ENCODE measurements around the gene NT5C1A.

The NT5C1A gene

GRCh38 chr1:39691383-39692151 lies 19.7 kb upstream of the NT5C1A start, which contains the start of gene HPCAL4:
HPCAL4 (minus strand) TSS chr1:39691433; CDS start chr1:39684603, 6,830 bp downstream.
- in situ Hi-C loops (cut with HindIII; ENCODE audit: low pct_ligation_motif_present, low pct_unique_long_range_greater_than_20kb, low sequenced_read_pairs) = no loop called here
- peak; percentile 85 for DNase-seq

GRCh38 chr1:39690794-39691382 lies 19.0 kb upstream of the NT5C1A start:
- DNase-seq = no peak

GRCh38 chr1:39690225-39690624 lies 18.3 kb upstream of the NT5C1A start:
- in situ Hi-C loops (cut with HindIII; ENCODE audit: low pct_ligation_motif_present, low pct_unique_long_range_greater_than_20kb, low sequenced_read_pairs) = no loop called here
- no peak for DNase-seq

More at GRCh38 chr1:39690794-39691382, 19.0 kb upstream of the NT5C1A start:
- in situ Hi-C loops (cut with HindIII; ENCODE audit: low pct_ligation_motif_present, low pct_unique_long_range_greater_than_20kb, low sequenced_read_pairs) = no loop called here

GRCh38 chr1:39689635-39690034 lies 17.7 kb upstream of the NT5C1A start:
- in situ Hi-C loops (cut with HindIII; ENCODE audit: low pct_ligation_motif_present, low pct_unique_long_range_greater_than_20kb, low sequenced_read_pairs) = no loop called here

GRCh38 chr1:39689214-39689613 lies 17.3 kb upstream of the NT5C1A start:
- DNase-seq = no peak
- in situ Hi-C loops (cut with HindIII; ENCODE audit: low pct_ligation_motif_present, low pct_unique_long_range_greater_than_20kb, low sequenced_read_pairs) = no loop called here

More at GRCh38 chr1:39689635-39690034, 17.7 kb upstream of the NT5C1A start:
- DNase-seq = no peak

- no peak for DNase-seq
- in situ Hi-C loops (cut with HindIII; ENCODE audit: low pct_ligation_motif_present, low pct_unique_long_range_greater_than_20kb, low sequenced_read_pairs) = no loop called here
Measured at GRCh38 chr1:39688706-39689105, 16.8 kb upstream of the NT5C1A start.

GRCh38 chr1:39687243-39687642 lies 15.3 kb upstream of the NT5C1A start:
- in situ Hi-C loops (cut with HindIII; ENCODE audit: low pct_ligation_motif_present, low pct_unique_long_range_greater_than_20kb, low sequenced_read_pairs) = no loop called here
- no peak for DNase-seq

GRCh38 chr1:39685071-39685470 lies 13.2 kb upstream of the NT5C1A start:
- in situ Hi-C loops (cut with HindIII; ENCODE audit: low pct_ligation_motif_present, low pct_unique_long_range_greater_than_20kb, low sequenced_read_pairs) = no loop called here
- no peak for DNase-seq

GRCh38 chr1:39684313-39684664 lies 12.4 kb upstream of the NT5C1A start:
- in situ Hi-C loops (cut with HindIII; ENCODE audit: low pct_ligation_motif_present, low pct_unique_long_range_greater_than_20kb, low sequenced_read_pairs) = no loop called here
- DNase-seq = no peak

GRCh38 chr1:39683591-39684312 lies 11.8 kb upstream of the NT5C1A start:
- in situ Hi-C loops (cut with HindIII; ENCODE audit: low pct_ligation_motif_present, low pct_unique_long_range_greater_than_20kb, low sequenced_read_pairs) = no loop called here

GRCh38 chr1:39681999-39682398 lies 10.1 kb upstream of the NT5C1A start:
- no peak for DNase-seq
- in situ Hi-C loops (cut with HindIII; ENCODE audit: low pct_ligation_motif_present, low pct_unique_long_range_greater_than_20kb, low sequenced_read_pairs) = no loop called here

More at GRCh38 chr1:39683591-39684312, 11.8 kb upstream of the NT5C1A start:
- DNase-seq = no peak

GRCh38 chr1:39681294-39681693 lies 9.4 kb upstream of the NT5C1A start:
- DNase-seq = no peak
- in situ Hi-C loops (cut with HindIII; ENCODE audit: low pct_ligation_motif_present, low pct_unique_long_range_greater_than_20kb, low sequenced_read_pairs) = no loop called here

- in situ Hi-C loops (cut with HindIII; ENCODE audit: low pct_ligation_motif_present, low pct_unique_long_range_greater_than_20kb, low sequenced_read_pairs) = no loop called here
- DNase-seq = no peak
Measured at GRCh38 chr1:39680751-39681150, 8.8 kb upstream of the NT5C1A start.

GRCh38 chr1:39679821-39680220 lies 7.9 kb upstream of the NT5C1A start:
- DNase-seq = no peak
- in situ Hi-C loops (cut with HindIII; ENCODE audit: low pct_ligation_motif_present, low pct_unique_long_range_greater_than_20kb, low sequenced_read_pairs) = no loop called here

GRCh38 chr1:39678889-39679288 lies 7.0 kb upstream of the NT5C1A start:
- DNase-seq = no peak
- in situ Hi-C loops (cut with HindIII; ENCODE audit: low pct_ligation_motif_present, low pct_unique_long_range_greater_than_20kb, low sequenced_read_pairs) = no loop called here

- no peak for DNase-seq
Measured at GRCh38 chr1:39677645-39678044, 5.7 kb upstream of the NT5C1A start.

GRCh38 chr1:39676948-39677548 lies 5.1 kb upstream of the NT5C1A start:
- in situ Hi-C loops (cut with HindIII; ENCODE audit: low pct_ligation_motif_present, low pct_unique_long_range_greater_than_20kb, low sequenced_read_pairs) = no loop called here
- no peak for DNase-seq

More at GRCh38 chr1:39677645-39678044, 5.7 kb upstream of the NT5C1A start:
- in situ Hi-C loops (cut with HindIII; ENCODE audit: low pct_ligation_motif_present, low pct_unique_long_range_greater_than_20kb, low sequenced_read_pairs) = no loop called here

GRCh38 chr1:39675220-39675619 lies 3.3 kb upstream of the NT5C1A start:
- DNase-seq = no peak

GRCh38 chr1:39673215-39673614 lies 1.3 kb upstream of the NT5C1A start:
- in situ Hi-C loops (cut with HindIII; ENCODE audit: low pct_ligation_motif_present, low pct_unique_long_range_greater_than_20kb, low sequenced_read_pairs) = no loop called here
- no peak for DNase-seq

More at GRCh38 chr1:39675220-39675619, 3.3 kb upstream of the NT5C1A start:
- in situ Hi-C loops (cut with HindIII; ENCODE audit: low pct_ligation_motif_present, low pct_unique_long_range_greater_than_20kb, low sequenced_read_pairs) = no loop called here
